Activated T-helper 1 cell treated with anti-CD3 and anti-CD28 coated beads, Interleukin-2, amount 50 U/mL, for 16 hours (primary cell): ENCODE results near the gene RHD.
"Not testable (repeated sequence)": the region's sequence is repeated elsewhere in the genome, so short reads cannot be mapped to it uniquely, and the experiment has no call there.

Experiments
- DNase-seq, 2 donors: peaks; one replicate each; pipeline ENCODE4 v3.0.0-alpha.2; 2020; ENCODE audit warnings: low read depth in 1 of 2, low spot score in 1 of 2

RHD gene

DNA sequence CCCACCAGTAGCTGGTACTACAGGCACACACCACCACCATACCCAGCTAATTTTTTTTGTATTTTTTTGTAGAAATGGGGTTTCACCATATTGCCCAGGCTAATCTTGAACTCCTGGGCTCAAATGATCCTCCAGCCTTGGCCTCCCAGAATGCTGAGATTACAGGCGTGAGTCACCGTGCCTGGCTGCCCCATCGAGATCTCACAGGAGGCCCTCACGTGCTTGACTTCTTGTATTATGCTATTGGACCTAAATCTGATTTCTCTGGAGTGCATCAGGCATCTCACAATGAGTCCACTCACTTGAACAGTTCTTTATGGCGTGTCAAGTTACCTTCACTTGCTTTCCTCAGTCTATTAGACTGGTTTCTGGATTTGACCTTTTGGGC lies 15.7 kb upstream of the RHD start:
- no peak for DNase-seq

DNA sequence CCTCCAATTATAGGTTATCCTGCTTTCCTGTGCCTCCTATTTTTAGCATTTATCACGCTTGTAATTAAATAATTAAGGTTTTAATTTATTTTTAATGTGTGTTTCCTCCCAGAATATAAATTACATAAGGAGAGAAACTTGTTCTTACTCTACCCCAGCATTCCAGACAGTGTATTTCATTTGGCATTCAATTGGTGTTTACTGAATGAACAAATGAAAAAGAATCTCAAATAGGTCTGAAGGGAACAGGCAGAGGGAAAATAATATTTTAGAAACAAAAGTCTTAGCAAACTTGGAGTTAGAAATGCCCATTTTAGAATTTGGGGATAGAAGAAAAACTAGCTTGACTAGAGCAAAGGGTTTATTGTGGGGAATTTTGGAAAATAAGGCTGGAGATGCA lies 15.1 kb upstream of the RHD start:
- no peak for DNase-seq

DNA sequence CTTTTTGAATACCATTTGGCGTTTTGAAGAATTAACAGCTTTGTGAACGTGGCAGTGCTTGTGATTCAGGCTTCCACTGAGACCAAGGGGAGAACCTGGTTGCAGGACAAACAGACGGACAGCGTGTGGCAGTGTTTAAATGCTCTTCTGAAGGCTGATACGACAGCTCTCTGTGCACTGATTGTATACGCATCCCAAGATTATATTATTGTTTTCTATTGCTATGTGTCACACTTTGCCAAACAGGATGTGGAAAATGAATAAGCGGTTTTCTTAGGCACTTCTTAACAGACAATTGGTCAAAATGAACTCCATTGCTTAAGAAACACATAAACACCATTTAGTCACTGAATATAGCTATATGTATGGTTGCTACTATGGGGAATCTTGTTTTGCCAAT lies 12.5 kb upstream of the RHD start:
- DNase-seq = not testable (repeated sequence)

DNA sequence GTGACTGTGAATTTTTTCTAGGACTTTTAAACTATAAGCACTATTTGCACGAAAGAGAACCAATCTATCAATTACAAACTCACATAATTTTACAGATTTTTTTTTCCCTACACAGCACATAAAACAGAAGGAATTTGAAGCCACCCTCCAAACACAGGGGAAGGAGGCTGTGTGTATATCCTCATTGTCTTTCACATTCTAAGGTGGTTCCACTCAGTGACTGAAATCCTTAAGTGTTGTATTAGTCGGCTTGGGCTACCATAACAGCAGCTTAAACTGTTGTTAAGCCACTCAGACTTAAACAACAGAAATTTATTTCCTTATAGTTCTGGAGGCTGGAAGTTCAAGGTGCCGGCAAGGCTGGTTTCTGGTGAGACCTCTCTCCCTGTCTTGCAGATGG lies 12.0 kb upstream of the RHD start:
- DNase-seq = not testable (repeated sequence)

DNA sequence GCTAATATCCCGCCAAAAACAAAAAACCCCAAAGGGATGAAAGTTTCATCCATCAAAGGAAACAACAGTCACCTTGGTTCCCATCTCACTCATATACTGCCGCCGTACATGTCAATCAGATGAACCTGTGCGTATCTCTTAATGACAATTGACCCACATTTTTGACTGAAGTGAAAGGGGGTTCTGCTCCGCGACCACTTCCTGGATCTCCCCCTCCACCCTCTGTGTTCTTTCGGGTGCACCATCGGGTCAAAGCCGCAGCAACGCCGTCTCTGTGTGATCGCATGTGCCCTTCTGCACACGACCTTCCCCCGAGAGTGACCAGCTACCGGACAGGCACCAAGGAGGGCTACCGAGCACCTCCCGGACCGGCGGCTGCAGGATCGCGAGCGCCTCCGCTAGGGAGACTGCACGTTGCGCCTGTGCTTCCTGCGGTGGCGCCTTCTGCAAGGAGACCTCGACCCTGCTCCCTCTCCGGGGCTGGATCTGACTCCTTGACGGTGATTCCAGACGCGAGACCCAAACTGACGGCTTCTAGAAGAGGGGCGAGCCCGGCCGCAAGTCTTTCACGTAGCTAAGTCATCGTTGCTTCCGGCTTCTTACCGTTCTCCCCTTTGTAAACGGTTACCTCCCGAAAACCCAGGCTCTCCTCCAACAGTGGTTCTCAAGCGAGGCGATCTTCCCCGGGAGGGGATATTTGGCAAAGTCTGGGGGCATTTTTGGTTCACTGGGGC lies 5.6 kb upstream of the RHD start:
- not testable (repeated sequence) for DNase-seq

DNA sequence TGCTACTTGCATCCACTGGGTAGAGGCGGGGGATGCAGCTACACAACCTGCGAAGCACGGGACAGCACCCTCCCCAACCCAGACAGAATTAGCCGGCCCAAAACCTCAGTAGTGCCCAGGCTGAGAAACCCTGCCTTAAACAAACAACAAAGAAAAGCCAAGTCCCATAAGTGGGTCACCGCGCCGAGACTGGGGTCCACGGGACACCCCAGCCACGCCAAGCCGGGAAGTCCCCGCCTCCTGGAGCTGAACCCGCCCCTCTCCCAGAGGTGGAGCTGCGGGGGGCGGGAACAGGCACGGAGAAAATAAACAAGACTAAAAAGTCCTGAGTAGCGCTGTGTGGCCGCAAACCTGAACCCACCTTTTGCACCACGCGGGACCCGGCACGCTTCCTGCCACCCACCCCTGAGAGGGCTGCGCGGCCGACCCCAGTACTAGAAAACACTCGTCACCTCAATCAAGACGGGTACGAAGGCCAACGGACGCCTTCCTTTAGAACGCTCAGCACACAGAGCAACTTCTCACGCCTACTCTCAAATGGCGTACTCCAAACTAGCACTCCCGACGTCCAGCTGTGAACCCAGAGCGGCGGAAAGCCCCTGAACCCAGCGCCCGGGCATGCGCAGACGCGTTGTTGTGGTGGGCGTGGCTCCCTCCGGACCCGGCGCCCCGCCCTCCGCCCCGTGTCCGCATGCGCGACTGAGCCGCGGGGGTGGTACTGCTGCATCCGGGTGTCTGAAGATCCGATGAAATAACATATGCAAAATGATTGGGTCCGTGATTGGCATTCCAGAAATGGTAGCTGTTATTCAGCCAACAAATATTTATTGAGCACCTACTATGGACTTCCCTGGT lies 4.8 kb upstream of the RHD start:
- peak; percentile 65 to 88 for DNase-seq

DNA sequence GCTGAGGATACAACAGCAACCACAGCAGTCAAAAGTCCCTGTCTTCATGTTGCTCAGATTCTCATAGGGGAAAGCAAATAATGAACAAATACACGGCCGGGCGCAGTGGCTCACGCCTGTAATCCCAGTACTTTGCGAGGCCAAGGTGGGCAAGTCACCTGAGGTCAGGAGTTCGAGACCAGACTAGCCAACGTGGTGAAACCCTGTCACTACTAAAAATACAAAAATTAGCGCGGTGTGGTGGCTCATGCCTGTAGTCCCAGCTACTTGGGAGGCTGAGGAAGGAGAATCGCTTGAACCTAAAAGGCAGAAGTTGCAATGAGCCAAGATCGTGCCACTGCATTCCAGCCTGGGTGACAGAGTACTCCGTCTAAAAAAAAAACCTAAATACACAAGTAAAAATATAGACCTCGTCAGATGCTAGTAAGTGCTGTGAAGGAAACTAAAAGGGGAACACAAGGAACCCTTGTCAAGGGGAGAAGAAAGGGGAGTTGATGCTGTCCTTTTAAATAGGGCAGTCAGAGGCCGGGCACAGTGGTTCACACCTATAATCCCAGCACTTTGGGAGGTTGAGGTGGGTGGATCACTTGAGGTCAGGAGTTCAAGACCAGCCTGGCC lies 4.1 kb upstream of the RHD start:
- DNase-seq = not testable (repeated sequence)

DNA sequence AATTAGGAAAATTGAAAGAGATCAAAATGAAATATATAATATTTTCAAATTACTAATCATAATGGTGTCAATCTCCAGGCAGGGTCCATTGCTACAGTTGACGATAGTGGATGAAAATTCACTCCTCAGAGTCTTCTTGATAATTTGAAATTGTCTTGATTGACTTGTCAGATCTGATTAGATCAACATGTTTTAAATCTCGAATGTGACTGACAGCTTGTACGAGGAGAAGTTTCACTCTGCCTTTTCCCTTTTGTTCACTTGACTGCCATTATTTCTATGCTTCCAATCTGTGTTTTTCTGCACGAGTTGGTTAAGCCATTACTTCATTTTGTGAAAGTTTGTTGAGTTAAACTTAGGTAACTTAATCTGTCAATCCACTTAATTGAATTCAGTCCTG lies 3.3 kb downstream of the RHD start:
- DNase-seq = not testable (repeated sequence)

DNA sequence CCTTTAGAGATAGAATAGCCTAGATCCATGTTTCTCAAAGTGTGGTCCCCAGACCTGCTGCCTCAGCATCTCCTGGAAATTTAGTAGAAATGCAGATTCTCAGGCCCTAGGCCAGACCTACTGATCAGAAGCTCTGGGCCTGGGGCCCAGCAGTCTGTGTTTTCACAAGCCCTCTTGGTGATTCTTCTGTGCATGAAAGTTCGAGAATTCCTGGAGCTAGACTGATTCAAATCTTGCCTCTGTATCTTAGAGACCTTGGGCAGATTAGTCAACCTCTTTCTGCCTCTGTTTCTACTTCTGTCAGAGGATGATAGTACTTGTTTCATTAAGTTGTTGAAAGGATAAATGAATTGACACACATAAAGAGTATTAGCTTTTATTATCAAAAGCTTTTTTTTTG lies 5.0 kb downstream of the RHD start:
- DNase-seq = not testable (repeated sequence)

DNA sequence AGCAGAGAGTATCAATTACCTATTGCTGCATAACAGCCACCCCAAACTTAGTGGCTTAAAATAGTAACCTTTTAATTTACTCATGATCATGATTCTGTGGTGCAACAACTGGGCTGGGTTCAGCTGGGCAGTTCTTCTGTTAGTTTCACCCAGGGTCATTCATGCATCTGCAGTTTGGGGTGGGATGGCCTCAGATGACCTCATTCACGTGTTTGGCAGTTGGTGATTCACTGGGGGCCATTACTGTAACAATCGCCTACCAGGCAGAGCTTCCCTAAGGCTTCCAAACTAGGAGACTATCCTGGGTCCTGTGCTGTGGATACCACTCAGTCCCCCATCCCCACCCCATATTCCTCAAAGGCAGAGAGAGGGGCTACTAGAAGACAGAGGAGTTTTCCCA lies 6.0 kb downstream of the RHD start:
- not testable (repeated sequence) for DNase-seq

DNA sequence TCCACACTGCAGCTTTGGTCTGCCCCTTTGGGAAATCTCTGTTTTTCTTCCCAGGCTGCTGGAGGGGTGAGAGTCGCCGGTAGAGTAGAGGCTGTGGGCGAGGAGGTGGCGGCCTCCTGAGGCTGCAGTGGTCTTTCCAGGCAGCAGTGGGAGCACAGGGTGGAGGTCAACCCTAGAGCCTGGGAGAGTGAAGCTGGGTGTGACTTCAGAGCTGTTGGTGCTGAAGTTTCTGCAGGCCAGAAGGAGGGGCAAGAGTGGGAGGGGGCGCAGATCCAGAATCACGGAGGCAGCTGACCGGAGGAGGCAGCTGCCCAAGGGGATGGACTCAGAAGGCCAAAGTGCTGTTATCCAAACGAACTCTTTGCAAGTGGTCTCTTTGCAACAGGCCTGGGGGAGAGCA lies 6.5 kb downstream of the RHD start:
- DNase-seq = not testable (repeated sequence)

DNA sequence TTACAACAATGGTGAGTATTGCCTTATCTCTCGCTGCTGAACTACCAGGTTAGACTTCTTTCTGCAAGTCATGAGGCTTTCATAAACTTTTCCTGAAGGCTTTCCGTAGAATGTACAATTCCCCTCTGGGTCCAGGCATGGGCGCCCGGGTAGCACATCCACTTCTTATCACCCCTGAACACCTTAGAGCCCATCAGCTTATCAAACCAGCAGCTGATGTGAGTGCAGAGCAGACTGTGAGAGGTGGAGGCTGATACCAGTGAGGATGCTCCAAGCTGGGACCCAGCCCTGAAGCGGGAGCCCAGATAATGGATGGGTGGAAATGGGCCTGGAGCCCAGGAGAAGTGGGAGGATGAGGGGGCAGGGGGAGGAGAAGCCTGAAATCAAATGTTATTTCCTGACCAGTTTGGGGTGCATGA lies 7.4 kb downstream of the RHD start:
- DNase-seq = not testable (repeated sequence)

DNA sequence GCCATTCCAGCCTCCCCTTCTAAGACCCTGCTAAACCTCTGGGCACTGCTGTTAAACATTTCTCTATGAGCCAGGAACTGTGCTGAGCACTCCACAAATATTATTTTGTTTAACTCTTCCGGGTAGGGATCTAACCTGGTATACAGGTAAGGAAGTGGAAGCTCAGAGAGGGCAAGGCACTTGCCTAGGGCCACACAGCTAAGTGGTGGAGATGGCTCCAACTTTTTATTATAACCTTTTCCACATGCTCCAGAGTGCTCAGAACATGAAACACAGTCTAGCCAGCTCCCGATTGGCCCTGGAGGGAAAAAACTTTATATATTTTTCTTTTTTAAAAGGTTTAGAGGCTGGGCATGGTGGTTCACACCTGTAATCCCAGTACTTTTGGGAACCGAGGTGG lies 13.6 kb downstream of the RHD start:
- not testable (repeated sequence) for DNase-seq

DNA sequence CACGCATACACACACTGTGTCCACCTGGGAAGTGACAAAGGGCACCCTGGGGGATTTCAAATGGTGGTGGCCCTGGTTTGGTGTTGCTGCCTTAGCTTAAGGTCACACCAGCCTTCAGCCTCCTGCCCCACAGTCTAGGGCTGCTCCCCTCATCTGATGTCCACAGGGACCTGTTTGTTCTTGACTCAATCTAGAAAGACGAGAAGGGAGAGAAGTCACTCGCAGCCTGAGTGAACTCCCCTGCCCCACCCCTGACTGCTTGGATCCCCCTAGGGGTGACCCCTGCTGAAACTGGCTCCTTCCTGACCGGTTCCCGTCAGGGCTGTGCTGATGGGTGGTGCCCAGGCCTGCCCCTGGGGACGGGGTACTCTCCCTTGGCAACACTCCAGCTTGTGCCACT lies 14.9 kb downstream of the RHD start:
- not testable (repeated sequence) for DNase-seq

DNA sequence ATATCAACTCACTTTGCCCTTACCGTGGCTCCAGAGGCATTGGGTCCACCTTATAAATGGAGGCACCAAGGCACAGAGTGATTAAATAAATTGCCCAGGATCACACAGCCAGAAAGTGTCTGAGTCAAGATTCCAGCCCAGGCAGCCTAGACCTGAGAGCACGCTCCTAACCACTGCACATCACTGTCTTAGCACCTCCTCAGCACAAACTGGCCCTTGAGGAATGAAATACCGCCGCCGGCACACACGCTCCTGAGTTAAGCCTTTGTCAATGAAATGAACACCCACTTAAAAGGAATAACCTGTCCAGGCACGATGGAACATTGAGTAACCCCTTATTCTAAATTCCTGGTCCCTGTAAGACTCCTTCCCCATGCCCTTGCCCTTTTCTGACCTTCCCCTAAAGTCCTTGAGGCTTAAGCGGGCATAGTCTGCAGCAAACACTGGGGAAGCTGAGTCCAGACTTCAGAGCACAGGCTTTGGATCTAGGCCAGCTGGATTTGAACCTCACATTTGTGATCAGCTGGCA lies 16.3 kb downstream of the RHD start:
- not testable (repeated sequence) for DNase-seq

DNA sequence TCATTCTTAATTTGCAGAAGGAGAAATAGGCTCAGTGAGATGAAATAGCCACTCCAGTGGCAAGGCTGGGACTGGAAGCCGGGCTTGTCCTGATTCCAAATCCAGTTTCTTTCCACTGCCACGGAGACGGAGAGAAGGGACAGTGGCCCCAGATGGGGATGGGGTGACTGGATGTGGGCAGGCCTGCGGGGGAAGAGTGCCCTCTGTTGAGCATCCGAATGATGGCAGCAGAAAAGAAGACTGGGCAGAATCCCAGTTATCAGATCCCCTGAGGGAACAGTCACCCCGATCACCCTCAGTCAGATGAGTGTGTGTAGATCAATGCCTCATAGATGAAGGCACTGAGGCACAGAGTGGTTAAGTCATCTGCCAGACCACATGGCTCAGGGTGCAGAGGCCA lies 17.7 kb downstream of the RHD start:
- not testable (repeated sequence) for DNase-seq

DNA sequence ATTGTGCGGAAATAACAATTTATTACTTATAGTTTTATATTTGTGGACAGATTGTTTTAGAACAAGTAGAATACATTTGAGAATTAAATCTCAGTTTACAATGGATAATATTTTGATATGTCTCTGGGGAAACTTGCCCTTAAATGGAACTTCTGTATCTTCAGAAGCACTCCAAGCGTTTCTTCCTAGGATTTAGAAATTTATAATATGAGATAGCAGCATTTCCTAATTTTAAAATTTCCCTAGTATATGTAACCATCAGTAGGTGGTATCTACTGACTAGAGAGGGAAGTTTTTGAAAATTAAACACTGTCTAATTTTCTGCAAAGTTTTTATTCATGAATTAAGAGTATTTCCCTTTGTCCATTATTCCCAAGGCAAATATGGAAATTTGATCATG lies 21.1 kb downstream of the RHD start:
- not testable (repeated sequence) for DNase-seq

DNA sequence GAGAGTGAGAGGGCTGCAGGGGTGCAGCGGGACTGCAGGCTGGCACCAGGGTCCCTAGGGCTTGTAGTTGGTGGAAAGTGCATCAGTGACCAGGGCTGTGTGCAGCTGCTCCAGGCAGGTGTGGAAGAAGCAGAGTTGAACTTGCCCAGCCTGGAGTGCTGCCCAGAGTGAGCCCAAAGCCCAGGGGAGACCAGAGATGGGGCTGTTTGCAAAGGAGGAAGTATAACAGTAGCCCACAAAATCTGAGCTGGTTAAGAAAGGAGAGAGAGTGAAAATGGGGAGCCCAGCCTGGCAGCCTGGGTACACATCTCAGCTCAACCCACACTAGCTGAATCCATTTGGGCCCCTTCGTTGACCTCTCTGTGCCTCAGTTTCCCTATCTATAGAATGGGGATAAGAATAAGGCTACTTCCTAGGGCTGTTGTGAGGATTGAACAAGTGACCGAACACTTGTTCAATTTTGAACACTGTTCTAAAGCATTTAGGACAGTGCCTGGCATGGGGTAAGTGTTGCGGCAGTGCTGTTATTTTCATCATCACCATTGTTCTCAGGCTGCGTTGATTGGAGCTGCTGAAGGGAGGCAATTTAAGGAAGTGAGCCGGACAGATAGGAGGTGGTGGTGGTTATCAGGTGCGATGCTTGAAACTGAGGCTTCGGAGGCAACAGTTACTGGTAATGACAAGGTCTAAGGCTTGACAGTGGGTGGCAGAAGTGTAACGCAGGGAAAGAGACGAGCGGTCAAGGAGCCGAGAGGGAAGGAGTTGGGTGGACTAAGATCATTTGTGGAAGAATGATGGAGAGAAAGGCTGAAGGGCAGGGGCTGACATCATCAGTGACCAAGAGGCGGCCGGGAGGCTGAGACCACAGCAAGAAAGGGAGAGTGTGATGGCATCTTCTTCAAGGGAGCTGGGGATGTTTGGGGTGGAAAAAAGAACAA lies 22.8 kb downstream of the RHD start:
- not testable (repeated sequence) for DNase-seq

DNA sequence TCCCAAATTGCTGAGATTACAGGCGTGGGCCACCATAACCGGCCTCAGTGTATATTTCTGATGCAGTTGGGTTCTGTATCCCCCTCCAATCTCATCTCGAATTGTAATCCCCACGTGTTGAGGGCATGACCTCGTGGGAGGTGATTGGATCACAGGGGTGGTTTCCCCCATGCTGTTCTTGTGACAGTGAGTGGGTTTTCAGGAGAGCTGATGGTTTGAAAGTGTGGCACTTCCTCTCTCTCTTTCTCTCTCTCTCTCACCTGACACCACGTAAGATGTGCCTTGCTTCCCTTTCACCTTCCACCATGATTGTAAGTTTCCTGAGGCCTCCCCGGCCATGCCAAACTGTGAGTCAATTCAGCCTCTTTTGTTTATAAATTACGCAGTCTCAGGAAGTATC lies 24.2 kb downstream of the RHD start:
- DNase-seq = not testable (repeated sequence)

DNA sequence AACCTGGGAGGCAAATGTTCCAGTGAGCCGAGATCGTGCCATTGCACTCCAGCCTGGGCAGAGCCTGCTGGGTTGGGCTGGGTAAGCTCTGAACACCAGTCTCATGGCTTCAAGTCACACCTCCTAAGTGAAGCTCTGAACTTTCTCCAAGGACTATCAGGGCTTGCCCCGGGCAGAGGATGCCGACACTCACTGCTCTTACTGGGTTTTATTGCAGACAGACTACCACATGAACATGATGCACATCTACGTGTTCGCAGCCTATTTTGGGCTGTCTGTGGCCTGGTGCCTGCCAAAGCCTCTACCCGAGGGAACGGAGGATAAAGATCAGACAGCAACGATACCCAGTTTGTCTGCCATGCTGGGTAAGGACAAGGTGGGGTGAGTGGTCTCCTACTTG lies 28.4 kb downstream of the RHD start:
- not testable (repeated sequence) for DNase-seq

DNA sequence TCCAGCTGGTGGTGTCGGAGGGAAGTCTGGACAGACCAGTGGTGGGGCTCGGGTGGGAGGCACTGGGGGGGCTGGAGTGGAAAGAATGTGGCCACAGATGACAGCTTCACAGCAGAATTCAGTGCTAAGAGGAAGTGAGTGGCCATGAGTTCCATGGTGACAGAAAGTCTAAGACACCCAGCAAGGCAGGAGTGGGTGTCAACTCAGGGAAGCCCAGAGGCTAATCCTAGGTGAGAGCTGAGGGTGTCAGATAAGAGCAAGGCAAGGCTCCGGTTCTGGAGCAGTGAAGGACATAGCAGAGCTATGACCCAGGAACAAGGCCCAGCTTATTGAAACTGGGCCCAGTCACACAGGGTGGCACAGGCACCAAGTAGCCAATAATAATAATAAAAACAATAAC lies 30.0 kb downstream of the RHD start:
- DNase-seq = not testable (repeated sequence)
